Stimulated activated naive B cell treated with anti-CD40 and anti-IgM and Interleukin-4, amounts not matched to agents 10 μg/mL and 1 μg/mL and 100 μg/mL, for 72 hours (primary cell): ENCODE measurements around the gene DGKI.

Source experiments
- ATAC-seq, 2 donors: fragments of 150-1000 bp; cut with Tn5 transposase; replicated peaks; 2 replicates each; pipeline ENCODE4 v1.10.0; 2021; ENCODE audit warnings: moderate library complexity in 1 of 2
- DNase-seq: peaks from one replicate; pipeline ENCODE4 v3.0.0; 2021
- H3K27ac Mint-ChIP-seq: one replicate; pipeline ENCODE4 v1.8.0; 2022; ENCODE audit warnings: mild to moderate bottlenecking, mixed read lengths
- H3K27me3 Mint-ChIP-seq, 2 donors: one replicate each; pipeline ENCODE4 v1.8.0; 2022; ENCODE audit warnings: mixed read lengths in 2 of 2
- H3K36me3 Mint-ChIP-seq, 2 donors: one replicate each; pipeline ENCODE4 v1.8.0; 2022; ENCODE audit warnings: mixed read lengths in 2 of 2, mild to moderate bottlenecking in 1 of 2
- H3K4me1 Mint-ChIP-seq, 2 donors: one replicate each; pipeline ENCODE4 v1.8.0; 2022; ENCODE audit warnings: mixed read lengths in 2 of 2, mild to moderate bottlenecking in 1 of 2
- H3K4me3 Mint-ChIP-seq, 2 donors: one replicate each; pipeline ENCODE4 v1.8.0; 2022; ENCODE audit warnings: mild to moderate bottlenecking in 2 of 2, mixed read lengths in 2 of 2, moderate library complexity in 1 of 2
- H3K9me3 Mint-ChIP-seq, 2 donors: one replicate each; pipeline ENCODE4 v1.8.0; 2022; ENCODE audit warnings: mixed read lengths in 2 of 2, mild to moderate bottlenecking in 1 of 2

The DGKI gene

DNA sequence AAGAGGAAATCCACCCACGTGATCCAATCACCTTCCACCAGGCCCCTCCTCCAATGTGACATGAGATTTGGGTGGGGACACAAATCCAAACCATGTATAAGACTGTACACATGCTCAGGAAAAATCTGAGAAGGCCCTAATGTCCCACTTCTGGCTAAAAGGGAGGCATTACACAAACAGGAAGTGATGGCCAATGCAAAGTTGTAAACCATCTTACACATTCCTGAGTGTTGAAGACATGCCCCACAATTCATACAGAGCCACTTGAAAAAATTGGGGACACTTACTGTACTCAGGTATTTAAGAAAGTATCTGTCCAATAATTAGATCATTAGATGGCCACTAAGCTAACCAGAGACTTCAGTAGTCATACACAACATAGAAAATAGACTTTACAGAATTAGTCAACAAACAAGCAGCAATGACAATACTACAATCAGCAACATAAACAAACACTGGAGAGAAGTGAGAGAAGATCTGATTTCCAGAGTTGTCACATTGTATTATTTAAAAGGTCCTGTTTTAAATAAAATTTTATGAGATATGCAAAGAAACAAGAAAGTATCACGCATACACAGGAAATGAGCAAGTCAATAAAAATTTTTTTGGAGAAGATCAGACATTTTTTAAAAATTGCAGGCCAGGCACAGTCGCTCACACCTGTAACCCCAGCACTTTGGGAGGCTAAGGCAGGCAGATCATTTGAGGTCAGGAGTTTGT lies 143.3 kb downstream of the DGKI start:
- no peak overlapping the region for H3K4me3 Mint-ChIP-seq
- peaks cover 0 to 3% of the 10 kb centered on the region in 2 donors for H3K27me3 Mint-ChIP-seq
- peaks cover 3 to 4% of the 10 kb centered on the region in 2 donors for H3K36me3 Mint-ChIP-seq
- peaks cover 13 to 16% of the 10 kb centered on the region in 2 donors for H3K9me3 Mint-ChIP-seq
- no peak overlapping the region for H3K27ac Mint-ChIP-seq
- H3K4me1 Mint-ChIP-seq: no peaks in the 10 kb centered on the region
- DNase-seq: no peak
- no peak for ATAC-seq

GRCh38 chr7:137696988-137697387 lies 149.8 kb downstream of the DGKI start:
- DNase-seq (no peak), ATAC-seq (no peak)
- Mint-ChIP-seq H3K36me3 (no peaks in the 10 kb centered on the region), H3K4me3 (no peak overlapping the region), H3K27me3 (peaks cover 0 to 6% of the 10 kb centered on the region in 2 donors), H3K9me3 (no peaks in the 10 kb centered on the region), H3K27ac (no peak overlapping the region), H3K4me1 (no peaks in the 10 kb centered on the region)

DNA sequence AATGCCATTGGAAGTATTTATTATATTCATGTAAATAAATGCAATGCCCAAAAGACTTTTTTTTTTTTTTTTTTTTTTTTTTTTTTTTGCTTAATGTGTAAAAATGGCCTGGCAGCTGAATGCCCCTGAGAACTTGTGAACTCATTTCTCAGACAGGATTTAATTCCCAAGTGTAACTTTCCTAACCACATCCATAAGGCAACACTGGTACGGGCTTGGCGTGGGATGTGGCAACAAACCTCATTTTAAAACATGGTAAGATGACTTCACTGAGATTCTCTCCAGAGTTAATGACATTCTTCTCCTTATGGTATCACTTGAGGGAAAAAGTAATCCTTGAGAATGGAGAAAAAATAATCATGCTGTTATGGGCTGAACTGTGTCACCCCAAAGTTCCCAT lies 150.4 kb downstream of the DGKI start:
- H3K9me3 Mint-ChIP-seq: no peaks in the 10 kb centered on the region
- H3K27ac Mint-ChIP-seq: no peak overlapping the region
- no peak for DNase-seq
- peaks cover 0 to 6% of the 10 kb centered on the region in 2 donors for H3K27me3 Mint-ChIP-seq
- H3K4me1 Mint-ChIP-seq: no peaks in the 10 kb centered on the region
- H3K36me3 Mint-ChIP-seq: no peaks in the 10 kb centered on the region
- no peak overlapping the region for H3K4me3 Mint-ChIP-seq
- no peak for ATAC-seq

DNA sequence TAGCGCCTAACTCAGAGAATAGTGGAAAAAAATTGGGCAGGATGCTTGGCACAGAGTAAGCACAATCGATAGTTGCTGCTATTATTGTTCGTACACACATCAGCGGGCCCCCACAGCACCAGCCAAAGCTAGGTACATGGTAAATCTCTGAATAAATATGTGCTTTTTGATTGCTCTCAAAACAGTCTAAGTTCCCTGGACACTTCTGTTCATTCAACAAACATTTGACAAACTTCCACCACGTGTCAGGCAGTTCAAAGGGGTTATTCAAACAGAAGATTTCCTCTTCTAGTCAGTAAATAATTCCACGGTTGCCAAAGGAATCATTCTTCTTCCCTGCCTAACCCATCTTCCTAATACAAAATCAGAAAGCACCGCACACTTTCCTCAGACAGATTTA lies 150.8 kb downstream of the DGKI start:
- ATAC-seq (no peak), DNase-seq (no peak)
- no peak overlapping the region for H3K4me3 Mint-ChIP-seq
- no peaks in the 10 kb centered on the region for H3K9me3 Mint-ChIP-seq
- no peak overlapping the region for H3K27ac Mint-ChIP-seq
- peaks cover 0 to 6% of the 10 kb centered on the region in 2 donors for H3K27me3 Mint-ChIP-seq
- H3K36me3 Mint-ChIP-seq: no peaks in the 10 kb centered on the region
- no peaks in the 10 kb centered on the region for H3K4me1 Mint-ChIP-seq

DNA sequence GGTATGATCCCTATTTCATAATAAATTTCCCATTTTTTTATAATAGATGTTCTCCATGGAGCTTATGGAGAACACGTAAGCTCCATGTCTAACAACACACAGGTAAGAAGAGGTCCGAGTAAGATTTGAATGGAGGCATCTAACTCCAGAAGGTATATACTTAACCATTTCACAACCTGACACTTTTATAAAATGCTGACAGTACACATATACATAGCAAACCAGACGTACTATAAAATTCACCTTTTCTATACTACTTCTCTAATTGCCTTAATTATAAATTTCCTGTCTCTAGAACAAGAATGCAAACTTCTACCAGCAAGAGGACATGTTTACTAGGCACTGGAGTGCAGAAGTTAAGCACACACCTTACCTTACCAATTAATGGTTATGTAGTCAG lies 151.3 kb downstream of the DGKI start:
- no peak for ATAC-seq
- Mint-ChIP-seq H3K4me3 (no peak overlapping the region), H3K36me3 (no peaks in the 10 kb centered on the region), H3K27me3 (peaks cover 0 to 6% of the 10 kb centered on the region in 2 donors), H3K27ac (no peak overlapping the region), H3K9me3 (no peaks in the 10 kb centered on the region), H3K4me1 (no peaks in the 10 kb centered on the region)
- no peak for DNase-seq

- Mint-ChIP-seq H3K4me1 (no peaks in the 10 kb centered on the region), H3K9me3 (no peaks in the 10 kb centered on the region), H3K27me3 (peaks cover 0 to 12% of the 10 kb centered on the region in 2 donors), H3K4me3 (no peak overlapping the region), H3K36me3 (no peaks in the 10 kb centered on the region), H3K27ac (no peak overlapping the region)
- DNase-seq: no peak
- no peak for ATAC-seq
Measured at GRCh38 chr7:137694405-137694804, 152.4 kb downstream of the DGKI start.

DNA sequence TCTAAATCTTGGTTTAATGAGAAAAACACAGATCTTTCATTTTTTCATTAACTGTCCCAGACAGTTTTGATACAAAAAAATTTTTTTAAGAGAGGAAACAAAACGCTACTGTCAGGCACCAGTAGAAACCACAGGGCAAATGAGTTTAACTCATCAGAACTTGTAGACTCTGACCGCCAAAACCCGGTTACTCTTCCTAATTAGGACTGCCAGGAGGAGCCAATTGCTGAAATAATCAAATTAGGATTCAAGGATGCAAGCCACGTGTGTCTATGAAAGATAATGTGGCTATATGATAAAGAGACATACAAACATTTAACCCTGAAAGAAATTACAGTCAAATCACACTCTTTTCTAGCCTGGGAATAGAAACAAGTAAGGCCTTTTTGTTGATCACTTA lies 154.4 kb downstream of the DGKI start:
- ATAC-seq (no peak), DNase-seq (no peak)
- peaks cover 0 to 5% of the 10 kb centered on the region in 2 donors for H3K27me3 Mint-ChIP-seq
- H3K4me1 Mint-ChIP-seq: no peaks in the 10 kb centered on the region
- no peak overlapping the region for H3K27ac Mint-ChIP-seq
- H3K9me3 Mint-ChIP-seq: no peaks in the 10 kb centered on the region
- H3K4me3 Mint-ChIP-seq: no peak overlapping the region
- no peaks in the 10 kb centered on the region for H3K36me3 Mint-ChIP-seq

GRCh38 chr7:137691566-137691965 lies 155.2 kb downstream of the DGKI start:
- Mint-ChIP-seq H3K27me3 (peaks cover 0 to 5% of the 10 kb centered on the region in 2 donors), H3K36me3 (no peaks in the 10 kb centered on the region), H3K27ac (no peak overlapping the region), H3K4me3 (no peak overlapping the region), H3K4me1 (no peaks in the 10 kb centered on the region), H3K9me3 (no peaks in the 10 kb centered on the region)
- ATAC-seq (no peak), DNase-seq (no peak)

DNA sequence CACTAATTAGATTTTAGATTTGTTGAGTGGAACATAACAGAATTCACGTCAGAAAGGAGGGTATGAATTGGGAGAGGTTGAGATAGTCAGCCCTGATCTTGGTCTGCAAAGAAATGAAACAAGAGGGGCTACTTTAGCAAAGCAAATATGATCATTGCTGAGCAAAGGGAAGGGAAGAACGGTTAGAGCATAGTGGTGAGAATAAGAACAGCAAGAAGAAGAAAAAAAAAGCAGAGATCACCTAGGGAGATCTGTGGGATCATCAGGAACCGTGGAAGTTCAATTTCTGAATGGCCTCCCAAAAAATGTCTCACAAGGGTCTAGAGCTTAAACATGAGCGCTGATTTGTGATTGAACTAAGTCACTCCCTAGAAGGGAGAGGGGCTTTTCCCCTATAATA lies 156.1 kb downstream of the DGKI start:
- no peaks in the 10 kb centered on the region for H3K36me3 Mint-ChIP-seq
- no peak for DNase-seq
- no peak for ATAC-seq
- peaks cover 5 to 8% of the 10 kb centered on the region in 2 donors for H3K27me3 Mint-ChIP-seq
- no peak overlapping the region for H3K4me3 Mint-ChIP-seq
- no peaks in the 10 kb centered on the region for H3K4me1 Mint-ChIP-seq
- H3K9me3 Mint-ChIP-seq: no peaks in the 10 kb centered on the region
- no peak overlapping the region for H3K27ac Mint-ChIP-seq

DNA sequence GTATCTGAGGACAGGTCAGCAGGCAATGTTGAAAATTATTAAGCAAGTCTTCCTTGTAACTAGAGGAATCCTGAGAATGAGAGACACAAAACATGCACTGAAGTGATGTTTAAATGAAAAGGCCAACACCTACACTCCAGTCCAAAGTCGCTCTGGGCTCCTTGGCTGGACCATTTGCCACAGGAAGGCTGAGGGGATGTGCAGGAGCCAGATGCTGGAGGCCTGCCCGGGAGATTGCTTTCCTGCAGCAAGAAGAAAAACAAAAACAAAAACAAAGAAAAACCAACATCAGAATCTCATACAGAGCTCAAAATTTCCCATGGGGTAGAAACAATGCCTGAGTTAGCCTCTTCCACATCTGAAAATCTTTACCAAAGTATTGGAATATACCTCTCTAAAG lies 157.0 kb downstream of the DGKI start:
- no peaks in the 10 kb centered on the region for H3K36me3 Mint-ChIP-seq
- ATAC-seq: no peak
- no peak for DNase-seq
- H3K4me3 Mint-ChIP-seq: no peak overlapping the region
- H3K9me3 Mint-ChIP-seq: no peaks in the 10 kb centered on the region
- peaks cover 5 to 8% of the 10 kb centered on the region in 2 donors for H3K27me3 Mint-ChIP-seq
- H3K27ac Mint-ChIP-seq: no peak overlapping the region
- H3K4me1 Mint-ChIP-seq: no peaks in the 10 kb centered on the region

- DNase-seq (no peak), ATAC-seq (no peak)
- H3K27ac Mint-ChIP-seq: no peak overlapping the region
- H3K27me3 Mint-ChIP-seq: peaks cover 5 to 13% of the 10 kb centered on the region in 2 donors
- no peak overlapping the region for H3K4me3 Mint-ChIP-seq
- no peaks in the 10 kb centered on the region for H3K9me3 Mint-ChIP-seq
- H3K4me1 Mint-ChIP-seq: no peaks in the 10 kb centered on the region
- H3K36me3 Mint-ChIP-seq: no peaks in the 10 kb centered on the region
Measured at GRCh38 chr7:137687556-137688265, 159.1 kb downstream of the DGKI start.

DNA sequence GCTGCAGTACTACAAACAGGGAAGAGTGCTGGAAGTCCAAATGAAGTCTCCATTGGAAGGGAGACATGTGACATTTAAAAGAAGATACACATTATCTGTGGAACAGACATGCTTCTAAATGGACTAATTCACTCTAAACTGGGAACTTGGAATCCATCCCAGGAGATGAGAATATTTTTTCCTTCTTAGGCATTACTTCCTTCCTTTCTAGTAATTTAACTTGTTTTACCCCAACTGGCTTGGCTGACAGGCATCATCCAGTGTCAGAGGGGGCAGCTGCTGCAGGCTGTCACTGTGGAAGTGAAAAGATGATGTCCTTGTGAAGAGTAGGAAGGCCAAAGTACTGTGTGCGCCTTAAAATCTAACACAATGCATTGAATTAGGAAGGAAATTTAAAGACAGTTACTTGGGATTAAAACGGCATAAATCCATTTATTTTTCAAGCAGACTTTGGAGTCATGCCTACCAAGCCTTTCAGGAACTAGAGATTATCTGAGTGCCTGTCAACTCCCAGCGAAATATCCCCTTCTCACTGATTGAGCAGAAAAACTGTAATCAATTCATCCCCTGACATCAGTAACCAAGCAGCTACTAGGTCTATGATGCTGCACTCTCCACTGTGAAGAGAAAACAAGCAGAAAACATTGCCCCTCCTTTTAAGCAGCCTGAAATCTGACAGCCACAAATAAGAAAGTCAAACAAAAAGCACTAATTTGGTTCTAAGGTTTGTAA lies 161.2 kb downstream of the DGKI start:
- Mint-ChIP-seq H3K27ac (no peak overlapping the region), H3K27me3 (peaks cover 9 to 13% of the 10 kb centered on the region in 2 donors), H3K9me3 (no peaks in the 10 kb centered on the region), H3K4me1 (no peaks in the 10 kb centered on the region), H3K36me3 (no peaks in the 10 kb centered on the region), H3K4me3 (no peak overlapping the region)
- ATAC-seq (no peak), DNase-seq (no peak)

DNA sequence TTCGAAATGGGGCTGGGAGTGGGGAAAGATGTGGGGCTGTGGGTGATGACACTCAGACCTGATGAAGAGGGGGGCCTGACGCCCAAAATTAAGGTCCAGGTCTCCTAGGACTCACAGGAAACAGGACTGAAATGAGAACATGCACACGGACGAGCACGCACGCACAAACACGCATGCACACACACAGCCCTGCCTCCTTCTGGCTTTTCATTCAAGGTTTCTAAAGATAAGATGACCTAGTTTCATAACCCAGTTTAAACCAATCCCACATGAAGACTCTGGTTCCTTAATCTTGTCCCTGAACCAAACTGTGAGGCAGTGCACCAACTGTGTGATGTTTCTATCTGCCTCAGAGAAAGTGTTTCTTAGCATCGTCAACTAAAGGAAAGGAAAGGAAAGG lies 162.0 kb downstream of the DGKI start:
- ATAC-seq: no peak
- H3K4me1 Mint-ChIP-seq: no peaks in the 10 kb centered on the region
- no peaks in the 10 kb centered on the region for H3K36me3 Mint-ChIP-seq
- DNase-seq: no peak
- H3K9me3 Mint-ChIP-seq: no peaks in the 10 kb centered on the region
- H3K27me3 Mint-ChIP-seq: peaks cover 7 to 13% of the 10 kb centered on the region in 2 donors
- H3K4me3 Mint-ChIP-seq: no peak overlapping the region
- H3K27ac Mint-ChIP-seq: no peak overlapping the region

- H3K27ac Mint-ChIP-seq: no peak overlapping the region
- ATAC-seq: no peak
- H3K4me1 Mint-ChIP-seq: no peaks in the 10 kb centered on the region
- H3K9me3 Mint-ChIP-seq: no peaks in the 10 kb centered on the region
- H3K4me3 Mint-ChIP-seq: no peak overlapping the region
- H3K36me3 Mint-ChIP-seq: no peaks in the 10 kb centered on the region
- peaks cover 4 to 13% of the 10 kb centered on the region in 2 donors for H3K27me3 Mint-ChIP-seq
- no peak for DNase-seq
Measured at GRCh38 chr7:137684316-137684715, 162.5 kb downstream of the DGKI start.

DNA sequence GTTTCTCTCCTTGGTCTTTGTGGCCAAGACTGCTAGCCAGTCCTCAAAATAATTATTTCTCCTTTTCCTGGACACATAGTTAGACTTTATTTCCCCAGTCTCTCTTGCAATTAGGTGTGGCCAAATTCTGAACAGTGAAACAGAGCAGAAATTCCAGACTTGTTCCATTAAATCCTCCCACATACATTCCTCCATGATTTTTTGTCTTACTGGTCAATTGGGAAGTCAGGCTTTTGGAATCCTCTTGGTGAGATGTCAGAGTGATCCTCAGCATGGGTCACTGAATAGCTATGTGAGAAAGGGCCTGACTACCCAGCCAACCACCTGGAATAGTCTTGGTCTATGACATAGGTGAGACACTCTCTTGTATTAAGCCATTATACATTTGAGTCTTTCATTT lies 164.2 kb downstream of the DGKI start:
- DNase-seq (no peak), ATAC-seq (no peak)
- peaks cover 4 to 18% of the 10 kb centered on the region in 2 donors for H3K27me3 Mint-ChIP-seq

More for the DNA sequence above, 164.2 kb downstream of the DGKI start:
- Mint-ChIP-seq H3K36me3 (no peaks in the 10 kb centered on the region), H3K4me3 (no peak overlapping the region), H3K4me1 (no peaks in the 10 kb centered on the region), H3K27ac (no peak overlapping the region), H3K9me3 (no peaks in the 10 kb centered on the region)
